ENCODE measurements around the gene ESRRA.

The ESRRA gene

GRCh38 chr11:64275841-64276240 is 29.5 kb upstream of the ESRRA start:
- TF ChIP-seq CTCF (IDR thresholded peaks at IDR 0.05; ENCODE audit: control insufficient read depth, extremely low read depth, insufficient read depth): no peak
- no peak overlapping the region for H3K4me3 ChIP-seq (ENCODE audit: low read depth, low read length)
- DNase-seq (ENCODE audit: low read depth): no peak

DNA sequence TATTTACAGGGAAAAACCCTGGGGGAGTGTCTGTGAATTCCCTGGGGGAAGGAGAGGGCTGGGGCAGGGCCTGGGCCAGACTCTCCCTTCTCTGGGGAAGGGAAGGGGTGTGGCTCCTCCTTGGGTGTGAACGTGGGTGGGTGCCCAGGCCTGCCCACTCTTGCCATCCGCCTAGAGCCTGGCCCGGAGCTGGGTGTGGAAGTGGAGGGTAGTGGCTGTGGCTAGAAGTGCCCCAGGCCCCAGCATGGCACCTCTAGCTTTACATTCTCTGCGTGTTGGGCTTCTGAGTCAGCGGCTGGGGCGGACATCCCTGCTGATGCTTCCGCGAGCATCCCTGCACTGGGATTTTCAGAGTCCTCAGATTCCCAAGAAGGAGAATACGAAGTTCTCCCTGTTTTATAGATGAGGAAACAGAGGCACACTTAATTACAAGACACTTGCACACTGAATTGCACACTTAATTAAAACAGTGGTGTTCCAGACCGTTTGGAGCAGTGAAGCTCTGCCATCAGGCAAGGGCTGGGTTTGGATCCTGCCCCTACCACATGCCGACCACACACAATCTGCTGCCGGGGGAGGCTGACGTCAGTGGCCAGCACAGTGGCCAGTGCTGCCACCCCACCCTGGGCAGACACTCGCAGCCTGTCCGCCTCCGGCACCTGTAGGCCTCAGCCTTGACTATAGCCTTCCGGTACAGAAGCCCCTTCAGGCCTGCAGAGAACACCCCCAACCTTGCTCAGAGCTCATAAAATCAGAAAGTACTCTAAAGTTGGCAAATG is 28.5 kb upstream of the ESRRA start:
- H3K4me3 ChIP-seq (ENCODE audit: low read depth, low read length): no peak overlapping the region
- DNase-seq (ENCODE audit: low read depth): no peak
- TF ChIP-seq CTCF (IDR thresholded peaks at IDR 0.05; ENCODE audit: control insufficient read depth, extremely low read depth, insufficient read depth): no peak

DNA sequence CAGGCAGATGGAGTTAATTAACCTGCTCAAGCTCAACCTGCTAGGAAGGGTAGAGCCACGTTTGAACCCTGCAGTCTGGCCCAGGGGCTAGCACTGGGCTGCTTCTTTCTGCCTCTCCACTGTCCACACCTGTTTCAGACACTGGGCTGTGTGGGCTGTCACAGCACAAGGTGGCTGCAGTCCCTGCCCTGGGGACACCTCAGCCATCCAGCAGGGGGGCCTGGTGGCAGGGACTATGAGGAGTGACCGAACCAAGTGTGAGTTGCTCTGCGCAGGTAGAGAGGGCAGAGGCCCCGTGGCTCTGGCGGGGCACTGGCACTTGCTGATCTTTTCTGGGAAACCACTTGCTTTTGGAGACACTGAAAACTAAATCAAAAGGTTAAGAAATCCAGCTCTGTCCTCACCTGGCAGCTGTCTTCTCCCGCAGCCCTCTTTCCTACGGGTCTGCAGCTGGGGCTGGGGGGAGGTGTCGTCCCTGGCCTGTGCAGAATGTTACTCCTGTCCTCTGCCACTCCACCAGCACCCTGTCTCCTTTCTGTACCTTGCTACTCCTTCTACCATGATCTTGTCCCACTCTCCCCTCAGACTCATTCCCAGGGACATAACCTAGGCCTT is 26.6 kb upstream of the ESRRA start:
- DNase-seq (ENCODE audit: low read depth): no peak
- TF ChIP-seq CTCF (IDR thresholded peaks at IDR 0.05; ENCODE audit: control insufficient read depth, extremely low read depth, insufficient read depth): no peak
- H3K4me3 ChIP-seq (ENCODE audit: low read depth, low read length): no peak overlapping the region

DNA sequence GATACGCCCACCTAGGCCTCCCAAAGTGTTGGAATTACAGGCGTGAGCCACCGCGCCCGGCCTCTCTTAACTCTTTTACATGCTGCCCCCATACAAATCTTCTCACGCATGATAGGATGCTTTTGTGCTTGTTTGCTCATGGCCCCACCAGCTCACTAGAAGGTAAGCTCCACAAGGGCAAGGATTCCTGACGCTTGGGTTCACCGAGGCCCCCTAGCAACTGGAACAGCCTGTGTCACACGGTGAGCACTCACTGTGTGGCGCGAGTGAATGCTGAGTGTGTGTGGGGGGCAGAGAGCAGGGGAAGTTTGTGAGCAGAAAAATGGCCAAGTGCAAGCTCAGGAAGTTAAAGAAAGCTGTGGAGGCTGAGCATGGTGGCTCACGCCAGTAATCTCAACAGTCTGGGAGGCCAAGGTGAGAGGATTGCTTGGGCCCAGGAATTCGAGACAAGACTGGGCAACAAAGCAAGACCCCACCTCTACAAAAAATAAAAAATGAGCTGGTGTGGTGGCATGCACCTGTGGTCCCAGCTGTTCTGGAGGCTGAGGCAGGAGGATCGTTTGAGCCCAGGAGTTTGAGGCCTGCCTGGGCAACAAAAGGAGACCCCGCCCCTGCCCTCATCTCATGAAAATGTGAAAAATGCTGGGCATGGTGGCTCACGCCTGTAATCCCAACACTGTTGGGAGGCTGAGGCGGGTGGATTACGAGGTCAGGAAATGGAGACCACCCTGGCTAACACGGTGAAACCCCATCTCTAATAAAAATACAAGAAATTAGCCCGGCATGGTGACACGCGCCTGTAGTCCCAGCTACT is 23.2 kb upstream of the ESRRA start:
- DNase-seq (ENCODE audit: low read depth): no peak
- no peak for TF ChIP-seq CTCF (IDR thresholded peaks at IDR 0.05; ENCODE audit: control insufficient read depth, extremely low read depth, insufficient read depth)
- no peak overlapping the region for H3K4me3 ChIP-seq (ENCODE audit: low read depth, low read length)

GRCh38 chr11:64283092-64283491 is 22.2 kb upstream of the ESRRA start:
- H3K4me3 ChIP-seq (ENCODE audit: low read depth, low read length): no peak overlapping the region
- DNase-seq (ENCODE audit: low read depth): no peak
- TF ChIP-seq CTCF (IDR thresholded peaks at IDR 0.05; ENCODE audit: control insufficient read depth, extremely low read depth, insufficient read depth): no peak

GRCh38 chr11:64284048-64284961 is 21.0 kb upstream of the ESRRA start, which contains the start of gene BAD:
Gene BAD (minus strand): TSS chr11:64284665. CDS start chr11:64284368, 297 bp downstream.
- peak; percentile 64 for DNase-seq (ENCODE audit: low read depth)
- peak within 1 kb of the TSS; percentile 82 for H3K4me3 ChIP-seq (ENCODE audit: low read depth, low read length)
- TF ChIP-seq CTCF (IDR thresholded peaks at IDR 0.05; ENCODE audit: control insufficient read depth, extremely low read depth, insufficient read depth): no peak

Measured in LNCaP clone FGC (cell line).